SJCRH30 (cell line): ENCODE measurements around the gene PTX3. TPM values are rescaled to one million over a fixed set of nuclear protein-coding genes. Genes with fewer than 3 reads are reported as not detected.

Experiments
- DNase-seq, 2 experiments: peaks; one replicate each; pipeline ENCODE4 v3.0.0-alpha.2; 2015 to 2020
- H3K27ac ChIP-seq: fragments of 250-450 bp; sonication (Bioruptor Pico); 2 replicates; pipeline ENCODE4 v1.5.1; 2020; ENCODE audit warnings: mild to moderate bottlenecking, moderate library complexity
- H3K27me3 ChIP-seq: fragments of 250-450 bp; sonication (Bioruptor Pico); 2 replicates; pipeline ENCODE4 v1.5.1; 2020; ENCODE audit warnings: mild to moderate bottlenecking, moderate library complexity
- H3K36me3 ChIP-seq: fragments of 250-450 bp; sonication (Bioruptor Pico); 2 replicates; pipeline ENCODE4 v1.5.1; 2020; ENCODE audit warnings: mild to moderate bottlenecking, moderate library complexity
- H3K4me1 ChIP-seq: fragments of 250-450 bp; sonication (Bioruptor Pico); 2 replicates; pipeline ENCODE4 v1.5.1; 2020; ENCODE audit warnings: mild to moderate bottlenecking, moderate library complexity
- H3K4me3 ChIP-seq: fragments of 250-450 bp; sonication (Bioruptor Pico); 2 replicates; pipeline ENCODE4 v1.5.1; 2020; ENCODE audit warnings: mild to moderate bottlenecking, moderate library complexity
- H3K9me3 ChIP-seq: fragments of 250-450 bp; sonication (Bioruptor Pico); replicated peaks from 2 replicates; pipeline ENCODE4 v1.5.1; 2020; ENCODE audit warnings: mild to moderate bottlenecking, moderate library complexity
- total RNA-seq: library from RNA; depleted of rRNA; stranded (reverse); fragments of >200 nt; shearing (Covaris generic); gene quantifications from 2 replicates; pipeline ENCODE4 v1.2.3, GENCODE V29; 2014; rRNA removed

The PTX3 gene
- total RNA-seq, 1 experiment from 2014 or later: not detected

- no peaks in the 10 kb centered on the region for H3K27me3 ChIP-seq
- H3K9me3 ChIP-seq: no peaks in the 10 kb centered on the region
- no peaks in the 10 kb centered on the region for H3K36me3 ChIP-seq
- H3K4me3 ChIP-seq: no peak overlapping the region
- no peak overlapping the region for H3K27ac ChIP-seq
- DNase-seq: no peak
- H3K4me1 ChIP-seq: no peaks in the 10 kb centered on the region
Observed at GRCh38 chr3:157477441-157477840, 40.8 kb downstream of the PTX3 start.

GRCh38 chr3:157479464-157480243 is 43.0 kb downstream of the PTX3 start:
- H3K4me3 ChIP-seq: no peak overlapping the region
- no peaks in the 10 kb centered on the region for H3K36me3 ChIP-seq
- H3K9me3 ChIP-seq: no peaks in the 10 kb centered on the region
- DNase-seq: no peak
- no peaks in the 10 kb centered on the region for H3K4me1 ChIP-seq
- H3K27me3 ChIP-seq: no peaks in the 10 kb centered on the region
- no peak overlapping the region for H3K27ac ChIP-seq

- no peaks in the 10 kb centered on the region for H3K9me3 ChIP-seq
- DNase-seq: no peak
- no peaks in the 10 kb centered on the region for H3K36me3 ChIP-seq
- H3K27me3 ChIP-seq: no peaks in the 10 kb centered on the region; the same call in 1 of the 2 replicates
- H3K4me1 ChIP-seq: no peaks in the 10 kb centered on the region
- H3K27ac ChIP-seq: no peak overlapping the region
- no peak overlapping the region for H3K4me3 ChIP-seq
Observed at GRCh38 chr3:157487339-157487738, 50.7 kb downstream of the PTX3 start.

- H3K36me3 ChIP-seq: no peaks in the 10 kb centered on the region
- no peaks in the 10 kb centered on the region for H3K9me3 ChIP-seq
- no peaks in the 10 kb centered on the region; the same call in 1 of the 2 replicates for H3K27me3 ChIP-seq
- no peak overlapping the region for H3K4me3 ChIP-seq
- H3K27ac ChIP-seq: no peak overlapping the region
- H3K4me1 ChIP-seq: no peaks in the 10 kb centered on the region
- no peak for DNase-seq
Observed at GRCh38 chr3:157488144-157488543, 51.5 kb downstream of the PTX3 start.

- H3K27ac ChIP-seq: no peak overlapping the region
- H3K4me1 ChIP-seq: 0 out of 2 replicates have a peak, but pooled peaks cover 4% of the 10 kb centered on the region
- H3K27me3 ChIP-seq: no peaks in the 10 kb centered on the region; the same call in 1 of the 2 replicates
- H3K36me3 ChIP-seq: no peaks in the 10 kb centered on the region
- no peak overlapping the region for H3K4me3 ChIP-seq
- no peak for DNase-seq
- H3K9me3 ChIP-seq: no peaks in the 10 kb centered on the region
Observed at GRCh38 chr3:157491136-157491535, 54.5 kb downstream of the PTX3 start.

Other genes starting within 250 kb of the PTX3 start
- not detected in 2 replicates for gene VEPH1, start 66.6 kb downstream of the PTX3 start, total RNA-seq